Measurements from ENCODE around the gene PLOD3. TPM values are rescaled to one million over a fixed set of nuclear protein-coding genes. Genes with fewer than 3 reads are reported as not detected.

The PLOD3 gene
- total RNA-seq, 1 donor from 2014 or later = 40.0 TPM

GRCh38 chr7:101240226-101241014, 23.0 kb upstream of the PLOD3 start:
- intact Hi-C loops (cut with micrococcal nuclease) = no loop called here
- CTCF ChIA-PET = interaction anchor here (1.4 kb wide), 1 partner anchor 48 kb away, joined by 3 read pairs; no protein-coding TSS in a partner anchor

DNA sequence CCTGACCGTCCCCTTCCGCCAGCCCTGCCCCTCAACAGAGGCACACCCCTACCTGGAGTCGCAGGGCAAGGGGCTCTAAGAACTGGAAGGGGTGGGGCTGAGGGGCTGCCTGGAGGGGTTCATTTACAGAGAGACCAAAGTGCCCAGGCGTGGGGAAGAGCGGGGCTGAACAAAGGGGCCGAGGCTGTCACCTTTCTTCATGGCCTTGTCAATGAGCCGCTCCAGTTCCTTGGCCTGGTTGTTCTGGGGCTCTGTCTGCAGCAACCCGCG, 22.5 kb upstream of the PLOD3 start:
- CTCF ChIA-PET = no interaction called here
- Mint-ChIP-seq H3K4me1 (peaks cover 29% of the 10 kb centered on the region), H3K4me3 (no peak overlapping the region), H3K27me3 (no peaks in the 10 kb centered on the region), H3K27ac (no peak overlapping the region), H3K9me3 (no peaks in the 10 kb centered on the region), H3K36me3 (ENCODE audit: low read depth) (peaks cover 45% of the 10 kb centered on the region)
- POLR2A ChIA-PET = no interaction called here
- intact Hi-C loops (cut with micrococcal nuclease) = no loop called here
- ATAC-seq (ENCODE audit: low read depth) (no peak), DNase-seq (no peak)
- TF ChIP-seq, protein P1, sequence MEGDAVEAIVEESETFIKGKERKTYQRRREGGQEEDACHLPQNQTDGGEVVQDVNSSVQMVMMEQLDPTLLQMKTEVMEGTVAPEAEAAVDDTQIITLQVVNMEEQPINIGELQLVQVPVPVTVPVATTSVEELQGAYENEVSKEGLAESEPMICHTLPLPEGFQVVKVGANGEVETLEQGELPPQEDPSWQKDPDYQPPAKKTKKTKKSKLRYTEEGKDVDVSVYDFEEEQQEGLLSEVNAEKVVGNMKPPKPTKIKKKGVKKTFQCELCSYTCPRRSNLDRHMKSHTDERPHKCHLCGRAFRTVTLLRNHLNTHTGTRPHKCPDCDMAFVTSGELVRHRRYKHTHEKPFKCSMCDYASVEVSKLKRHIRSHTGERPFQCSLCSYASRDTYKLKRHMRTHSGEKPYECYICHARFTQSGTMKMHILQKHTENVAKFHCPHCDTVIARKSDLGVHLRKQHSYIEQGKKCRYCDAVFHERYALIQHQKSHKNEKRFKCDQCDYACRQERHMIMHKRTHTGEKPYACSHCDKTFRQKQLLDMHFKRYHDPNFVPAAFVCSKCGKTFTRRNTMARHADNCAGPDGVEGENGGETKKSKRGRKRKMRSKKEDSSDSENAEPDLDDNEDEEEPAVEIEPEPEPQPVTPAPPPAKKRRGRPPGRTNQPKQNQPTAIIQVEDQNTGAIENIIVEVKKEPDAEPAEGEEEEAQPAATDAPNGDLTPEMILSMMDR (IDR thresholded peaks at IDR 0.05) = no peak

More at GRCh38 chr7:101240226-101241014, 23.0 kb upstream of the PLOD3 start:
- Mint-ChIP-seq H3K9me3 (no peaks in the 10 kb centered on the region), H3K36me3 (ENCODE audit: low read depth) (peaks cover 48% of the 10 kb centered on the region), H3K27me3 (no peaks in the 10 kb centered on the region), H3K4me3 (no peak overlapping the region), H3K4me1 (peaks cover 35% of the 10 kb centered on the region), H3K27ac (no peak overlapping the region)
- DNase-seq (no peak), ATAC-seq (ENCODE audit: low read depth) (no peak)
- TF ChIP-seq, protein P1 (IDR thresholded peaks at IDR 0.05) = no peak
- POLR2A ChIA-PET = no interaction called here

DNA sequence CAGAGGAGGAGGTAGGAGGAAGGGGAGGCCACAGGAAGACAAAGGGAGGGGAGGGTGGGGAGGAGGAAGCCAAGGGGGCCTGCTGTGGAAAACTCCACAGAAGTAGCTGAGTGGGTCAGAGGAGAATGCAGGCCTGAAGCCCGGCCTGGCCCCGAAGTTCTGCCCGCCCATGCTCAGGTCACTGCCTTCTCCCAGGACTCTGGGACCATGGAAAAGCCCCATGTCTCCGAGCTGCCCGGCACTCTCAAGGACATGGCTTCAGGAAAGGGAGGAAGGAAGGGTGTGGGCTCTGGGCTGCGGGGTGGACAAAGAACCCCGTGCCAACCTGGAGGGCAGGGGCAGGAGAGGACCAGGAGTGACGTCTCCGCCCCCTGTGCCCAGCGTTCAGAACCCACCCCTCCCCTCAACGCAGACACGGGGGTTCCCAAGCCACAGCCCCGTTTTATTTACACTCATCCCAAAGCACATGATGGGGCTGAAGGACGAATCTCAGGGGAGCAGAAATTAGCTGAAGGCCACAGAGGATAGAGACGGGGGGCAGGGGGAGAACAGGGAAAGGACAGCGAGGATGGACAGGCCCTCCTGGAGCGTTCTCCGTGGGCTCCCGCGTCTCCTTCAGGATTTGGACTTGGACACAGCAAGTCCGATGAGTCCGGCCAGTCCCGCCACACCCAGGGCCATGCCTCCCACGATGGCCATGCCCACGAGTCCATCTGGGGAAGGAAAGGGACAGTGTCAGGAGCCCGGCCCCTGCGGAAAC, 22.0 kb upstream of the PLOD3 start:
- POLR2A ChIA-PET = no interaction called here
- Mint-ChIP-seq H3K36me3 (ENCODE audit: low read depth) (peaks cover 43% of the 10 kb centered on the region), H3K27ac (no peak overlapping the region), H3K4me1 (peaks cover 25% of the 10 kb centered on the region), H3K27me3 (no peaks in the 10 kb centered on the region), H3K4me3 (no peak overlapping the region), H3K9me3 (no peaks in the 10 kb centered on the region)
- CTCF ChIA-PET = no interaction called here
- TF ChIP-seq, protein P1 (IDR thresholded peaks at IDR 0.05) = no peak
- intact Hi-C loops (cut with micrococcal nuclease) = no loop called here
- no peak for DNase-seq
- ATAC-seq (ENCODE audit: low read depth) = no peak

- ChIA-PET CTCF (no interaction called here), POLR2A (interaction anchor here (0.7 to 0.8 kb wide), 2 partner anchors 14 to 21 kb away, joined by 3 read pairs; partner anchors contain the start of gene ZNHIT1)
- H3K27ac Mint-ChIP-seq = no peak overlapping the region
- TF ChIP-seq, protein P1 (IDR thresholded peaks at IDR 0.05) = no peak
- peaks cover 18% of the 10 kb centered on the region for H3K4me1 Mint-ChIP-seq
- intact Hi-C loops (cut with micrococcal nuclease) = no loop called here
- DNase-seq = no peak
- no peak overlapping the region for H3K4me3 Mint-ChIP-seq
- no peaks in the 10 kb centered on the region for H3K9me3 Mint-ChIP-seq
- peaks cover 43% of the 10 kb centered on the region for H3K36me3 Mint-ChIP-seq (ENCODE audit: low read depth)
- ATAC-seq (ENCODE audit: low read depth) = no peak
- no peaks in the 10 kb centered on the region for H3K27me3 Mint-ChIP-seq
Measured at GRCh38 chr7:101238226-101239182, 21.1 kb upstream of the PLOD3 start.
